ENCODE data around the gene SLC25A42. TPM values are rescaled to one million over a fixed set of nuclear protein-coding genes. Genes with fewer than 3 reads are reported as not detected.
"Not testable (repeated sequence)": the region's sequence is repeated elsewhere in the genome, so short reads cannot be mapped to it uniquely, and the experiment has no call there.

The SLC25A42 gene, protein sequence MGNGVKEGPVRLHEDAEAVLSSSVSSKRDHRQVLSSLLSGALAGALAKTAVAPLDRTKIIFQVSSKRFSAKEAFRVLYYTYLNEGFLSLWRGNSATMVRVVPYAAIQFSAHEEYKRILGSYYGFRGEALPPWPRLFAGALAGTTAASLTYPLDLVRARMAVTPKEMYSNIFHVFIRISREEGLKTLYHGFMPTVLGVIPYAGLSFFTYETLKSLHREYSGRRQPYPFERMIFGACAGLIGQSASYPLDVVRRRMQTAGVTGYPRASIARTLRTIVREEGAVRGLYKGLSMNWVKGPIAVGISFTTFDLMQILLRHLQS
- 1.3 TPM in 2 replicates for total RNA-seq

DNA sequence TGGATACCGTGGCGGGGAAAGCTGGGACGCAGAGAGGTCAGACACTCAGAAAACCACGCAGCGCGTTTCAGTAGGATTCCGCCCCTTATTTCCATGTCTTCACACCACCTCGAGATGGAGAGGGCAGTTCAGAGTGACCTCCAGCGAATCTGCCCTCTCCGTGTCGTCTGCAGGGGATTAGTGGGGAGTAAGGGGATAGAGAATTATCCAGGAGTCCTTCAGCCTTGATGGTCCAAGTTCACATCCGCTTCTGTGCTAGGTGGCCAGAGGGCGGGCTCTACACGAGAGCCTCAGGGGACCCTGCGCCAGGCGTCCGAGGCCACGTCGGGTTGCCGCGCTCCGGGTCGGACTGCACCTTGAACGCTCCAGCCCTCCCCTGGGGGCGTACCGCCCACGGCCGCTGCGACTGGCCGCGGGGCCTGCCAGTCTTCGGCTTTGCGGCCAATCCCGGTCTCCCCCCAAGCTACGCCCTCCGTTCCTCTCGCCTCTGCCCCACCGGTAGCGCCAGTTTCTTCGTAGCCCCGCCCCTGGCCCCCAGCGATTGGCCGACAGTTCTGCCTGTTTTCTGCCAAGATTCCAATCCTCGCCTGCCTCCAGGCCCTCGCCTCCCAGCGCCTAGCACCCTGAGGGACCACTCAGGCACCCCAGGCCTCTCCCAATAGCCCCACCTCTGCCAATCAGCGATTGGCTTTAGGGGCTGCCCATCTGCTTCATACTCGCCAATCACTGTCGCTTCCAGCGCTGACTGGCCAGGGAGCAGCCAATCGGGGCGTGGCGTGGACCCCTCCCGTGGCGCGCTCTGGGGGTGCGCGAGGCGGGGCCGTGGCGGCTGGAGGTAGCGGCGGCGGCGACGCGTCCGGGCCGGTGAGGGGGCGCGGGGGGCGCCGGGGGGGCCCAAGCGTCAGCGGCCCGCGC, at the start of gene SLC25A42:
SLC25A42 (plus strand) TSS at position 812 of the 915 bp plus-strand sequence. CDS start 32,131 bp downstream, outside the sequence.
- Histone ChIP-seq H3K4me3 (ENCODE audit: low read depth, low read length) (peak within 1 kb of the TSS; percentile 66), H3K36me3 (ENCODE audit: control insufficient read depth, insufficient read depth, low read length) (peaks cover 6% of the 10 kb centered on the region), H3K27me3 (ENCODE audit: control insufficient read depth, insufficient read depth, low read length) (no peaks in the 10 kb centered on the region)
- peak; percentile 97 for DNase-seq (ENCODE audit: low read depth)
- TF ChIP-seq, protein P1, sequence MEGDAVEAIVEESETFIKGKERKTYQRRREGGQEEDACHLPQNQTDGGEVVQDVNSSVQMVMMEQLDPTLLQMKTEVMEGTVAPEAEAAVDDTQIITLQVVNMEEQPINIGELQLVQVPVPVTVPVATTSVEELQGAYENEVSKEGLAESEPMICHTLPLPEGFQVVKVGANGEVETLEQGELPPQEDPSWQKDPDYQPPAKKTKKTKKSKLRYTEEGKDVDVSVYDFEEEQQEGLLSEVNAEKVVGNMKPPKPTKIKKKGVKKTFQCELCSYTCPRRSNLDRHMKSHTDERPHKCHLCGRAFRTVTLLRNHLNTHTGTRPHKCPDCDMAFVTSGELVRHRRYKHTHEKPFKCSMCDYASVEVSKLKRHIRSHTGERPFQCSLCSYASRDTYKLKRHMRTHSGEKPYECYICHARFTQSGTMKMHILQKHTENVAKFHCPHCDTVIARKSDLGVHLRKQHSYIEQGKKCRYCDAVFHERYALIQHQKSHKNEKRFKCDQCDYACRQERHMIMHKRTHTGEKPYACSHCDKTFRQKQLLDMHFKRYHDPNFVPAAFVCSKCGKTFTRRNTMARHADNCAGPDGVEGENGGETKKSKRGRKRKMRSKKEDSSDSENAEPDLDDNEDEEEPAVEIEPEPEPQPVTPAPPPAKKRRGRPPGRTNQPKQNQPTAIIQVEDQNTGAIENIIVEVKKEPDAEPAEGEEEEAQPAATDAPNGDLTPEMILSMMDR (IDR thresholded peaks at IDR 0.05; ENCODE audit: insufficient read depth, low read length, severe bottlenecking) = no peak
- no peak for FAIRE-seq

DNA sequence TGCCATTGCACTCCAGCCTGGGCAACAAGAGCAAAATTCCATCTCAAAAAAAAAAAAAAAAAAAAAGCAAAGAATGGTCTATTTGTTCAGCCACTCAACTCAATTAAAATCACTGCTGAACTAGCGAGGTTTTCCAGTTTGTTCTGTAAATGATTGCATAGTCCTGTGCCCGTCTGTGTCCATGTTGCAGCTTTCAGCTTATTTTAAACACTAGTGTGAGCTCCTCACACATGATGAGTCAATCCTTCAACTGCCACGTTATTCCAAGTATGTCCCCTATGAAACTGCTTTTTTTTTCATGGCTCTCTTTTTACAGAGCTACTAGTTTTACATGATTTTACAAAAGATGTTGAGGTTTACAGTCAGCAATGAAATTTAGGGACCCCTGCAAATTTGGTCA, 42.7 kb upstream of the SLC25A42 start:
- Histone ChIP-seq H3K36me3 (ENCODE audit: control insufficient read depth, insufficient read depth, low read length) (peaks cover 26% of the 10 kb centered on the region), H3K4me3 (ENCODE audit: low read depth, low read length) (no peak overlapping the region), H3K27me3 (ENCODE audit: control insufficient read depth, insufficient read depth, low read length) (no peaks in the 10 kb centered on the region)
- DNase-seq (ENCODE audit: low read depth) = peak; percentile 5
- TF ChIP-seq, protein P1 (IDR thresholded peaks at IDR 0.05; ENCODE audit: insufficient read depth, low read length, severe bottlenecking) = no peak
- no peak for FAIRE-seq

DNA sequence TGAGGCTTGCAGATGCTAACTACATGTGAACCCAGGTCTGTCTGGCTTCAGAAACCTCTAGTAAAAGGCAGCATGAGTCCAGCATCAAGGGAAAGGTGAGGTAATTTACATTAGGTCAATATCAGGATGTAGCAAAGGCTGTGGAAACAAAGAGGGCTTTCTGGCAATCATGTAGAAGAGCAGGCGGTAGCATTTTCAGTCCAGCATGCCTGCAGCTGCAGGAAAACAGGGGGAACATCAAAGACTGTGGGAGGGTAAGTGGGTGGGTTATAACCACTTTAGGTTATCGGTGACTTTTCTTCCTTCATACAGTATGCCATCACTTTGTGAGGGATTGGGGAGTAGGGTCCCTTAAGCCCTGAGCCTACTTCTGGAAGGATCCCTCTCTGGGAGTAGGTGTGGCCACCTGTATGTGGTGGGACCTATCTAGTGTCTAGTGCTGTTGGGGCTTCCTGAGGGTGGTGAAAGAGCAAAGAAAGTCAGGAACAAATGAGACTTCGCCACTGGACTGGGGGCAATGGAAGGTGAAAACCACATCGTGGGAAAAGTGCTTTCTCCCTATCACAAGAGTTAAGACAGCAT, 41.3 kb upstream of the SLC25A42 start:
- FAIRE-seq = no peak
- TF ChIP-seq, protein P1 (IDR thresholded peaks at IDR 0.05; ENCODE audit: insufficient read depth, low read length, severe bottlenecking) = no peak
- Histone ChIP-seq H3K36me3 (ENCODE audit: control insufficient read depth, insufficient read depth, low read length) (peaks cover 22% of the 10 kb centered on the region), H3K4me3 (ENCODE audit: low read depth, low read length) (no peak overlapping the region), H3K27me3 (ENCODE audit: control insufficient read depth, insufficient read depth, low read length) (no peaks in the 10 kb centered on the region)
- no peak for DNase-seq (ENCODE audit: low read depth)

DNA sequence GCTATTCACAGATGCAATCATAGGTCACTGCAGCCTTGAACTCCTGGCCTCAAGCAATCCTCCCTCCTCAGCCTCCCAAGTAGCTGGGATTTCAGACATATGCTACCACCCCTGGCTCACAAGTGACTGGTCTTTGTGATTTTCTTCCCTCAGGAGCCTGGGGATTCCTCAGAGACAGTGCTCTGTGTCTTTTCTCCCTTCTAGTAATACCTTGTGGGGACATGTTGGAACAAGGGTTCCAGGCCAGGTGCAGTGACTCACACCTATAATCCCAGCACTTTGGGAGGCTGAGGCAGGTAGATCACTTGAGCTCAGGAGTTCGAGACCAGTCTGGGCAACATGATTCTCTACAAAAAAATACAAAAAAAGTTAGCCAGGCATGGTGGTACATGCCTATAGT, 40.4 kb upstream of the SLC25A42 start:
- H3K27me3 ChIP-seq (ENCODE audit: control insufficient read depth, insufficient read depth, low read length); H3K4me3 ChIP-seq (ENCODE audit: low read depth, low read length); FAIRE-seq: not testable (repeated sequence)
- peaks cover 22% of the 10 kb centered on the region for H3K36me3 ChIP-seq (ENCODE audit: control insufficient read depth, insufficient read depth, low read length)
- peak; percentile 74 for DNase-seq (ENCODE audit: low read depth)

DNA sequence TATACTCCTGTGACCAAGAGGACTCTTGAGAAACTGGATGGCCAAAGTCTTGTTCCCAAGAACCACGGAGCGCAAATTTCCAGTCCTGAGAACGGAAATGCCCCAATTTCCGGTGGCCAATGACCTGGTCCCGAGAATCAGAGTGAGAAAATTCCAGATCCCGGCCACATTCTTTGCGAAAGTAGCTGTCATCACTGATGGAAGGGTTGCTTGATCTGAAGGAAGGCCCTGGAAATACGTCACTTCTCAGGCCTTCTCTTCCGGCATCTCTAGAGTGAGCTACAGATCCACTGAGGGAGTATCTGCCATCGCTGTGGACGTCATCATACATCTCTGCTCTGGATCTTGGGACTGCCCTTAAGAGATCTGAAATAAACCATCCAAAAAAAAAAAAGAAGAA, 37.9 kb upstream of the SLC25A42 start:
- DNase-seq (ENCODE audit: low read depth) = no peak
- FAIRE-seq = no peak
- H3K4me3 ChIP-seq (ENCODE audit: low read depth, low read length) = no peak overlapping the region
- TF ChIP-seq, protein P1 (IDR thresholded peaks at IDR 0.05; ENCODE audit: insufficient read depth, low read length, severe bottlenecking) = no peak
- no peaks in the 10 kb centered on the region for H3K27me3 ChIP-seq (ENCODE audit: control insufficient read depth, insufficient read depth, low read length)
- H3K36me3 ChIP-seq (ENCODE audit: control insufficient read depth, insufficient read depth, low read length) = peaks cover 27% of the 10 kb centered on the region

Measured in bronchial epithelial cell (primary cell).